ENCODE data around the gene FOXJ3.

DNA sequence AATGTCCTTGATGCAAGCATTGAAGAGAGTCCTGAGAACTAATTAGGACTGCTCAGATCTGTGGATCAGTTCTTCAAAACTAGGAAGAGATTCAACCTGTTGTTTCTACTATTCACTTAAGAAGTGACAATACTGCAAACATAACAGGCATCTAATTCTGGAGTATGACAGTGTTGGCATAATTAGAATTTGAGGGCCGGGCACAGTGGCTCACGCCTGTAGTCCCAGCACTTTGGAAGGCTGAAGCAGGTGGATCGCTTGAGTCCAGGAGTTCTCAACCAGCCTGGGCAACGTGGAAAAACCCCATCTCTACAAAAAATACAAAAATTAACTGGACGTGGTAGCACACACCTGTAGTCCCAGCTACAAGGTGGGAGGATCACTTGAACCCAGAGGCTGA lies 8.0 kb upstream of the FOXJ3 start:
- TF ChIP-seq, protein P1, sequence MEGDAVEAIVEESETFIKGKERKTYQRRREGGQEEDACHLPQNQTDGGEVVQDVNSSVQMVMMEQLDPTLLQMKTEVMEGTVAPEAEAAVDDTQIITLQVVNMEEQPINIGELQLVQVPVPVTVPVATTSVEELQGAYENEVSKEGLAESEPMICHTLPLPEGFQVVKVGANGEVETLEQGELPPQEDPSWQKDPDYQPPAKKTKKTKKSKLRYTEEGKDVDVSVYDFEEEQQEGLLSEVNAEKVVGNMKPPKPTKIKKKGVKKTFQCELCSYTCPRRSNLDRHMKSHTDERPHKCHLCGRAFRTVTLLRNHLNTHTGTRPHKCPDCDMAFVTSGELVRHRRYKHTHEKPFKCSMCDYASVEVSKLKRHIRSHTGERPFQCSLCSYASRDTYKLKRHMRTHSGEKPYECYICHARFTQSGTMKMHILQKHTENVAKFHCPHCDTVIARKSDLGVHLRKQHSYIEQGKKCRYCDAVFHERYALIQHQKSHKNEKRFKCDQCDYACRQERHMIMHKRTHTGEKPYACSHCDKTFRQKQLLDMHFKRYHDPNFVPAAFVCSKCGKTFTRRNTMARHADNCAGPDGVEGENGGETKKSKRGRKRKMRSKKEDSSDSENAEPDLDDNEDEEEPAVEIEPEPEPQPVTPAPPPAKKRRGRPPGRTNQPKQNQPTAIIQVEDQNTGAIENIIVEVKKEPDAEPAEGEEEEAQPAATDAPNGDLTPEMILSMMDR (IDR thresholded peaks at IDR 0.05; ENCODE audit: poor library complexity): no peak
- TF ChIP-seq EZH2 (IDR thresholded peaks at IDR 0.05; ENCODE audit: borderline replicate concordance): no peak
